Panc1 (cell line): ENCODE results near the gene JUND. TPM values are rescaled to one million over a fixed set of nuclear protein-coding genes. Genes with fewer than 3 reads are reported as not detected.

Experiments
- ATAC-seq: fragments of 200-7000 bp; cut with Tn5 transposase; 2 replicates; pipeline ENCODE4 v1.9.1; 2020; ENCODE audit warnings: mild to moderate bottlenecking, moderate library complexity
- BruUV-seq: library from RNA; stranded (reverse); fragments of 400-500 nt; replicated peaks from 2 replicates; lab custom pipeline; 2021; lab: Mats Ljungman, UMichigan
- CTCF ChIA-PET: fragments of 300-600 bp; sonication (Branson Sonifier 250); formaldehyde crosslinking; loops from one replicate; lab custom pipeline; 2022; ENCODE audit warnings: antibody characterized with exemption; lab: Charles Lee
- POLR2A ChIA-PET: fragments of 300-600 bp; sonication (Branson Sonifier 250); formaldehyde crosslinking; loops from one replicate; lab custom pipeline; 2022; ENCODE audit warnings: antibody characterized with exemption; lab: Charles Lee
- DNase-seq: peaks from one replicate; pipeline ENCODE4 v3.0.0-alpha.2; 2010; ENCODE audit warnings: low read depth, low spot score
- H3K27ac ChIP-seq: 2 replicates; pipeline ENCODE4 v1.5.1; 2011; ENCODE audit warnings: mild to moderate bottlenecking, low read length, inconsistent platforms
- H3K27me3 ChIP-seq: fragments of 200-500 bp; sonication (Bioruptor generic); 2 replicates; pipeline ENCODE4 v1.6.0; 2014; ENCODE audit warnings: low read length, inconsistent platforms; ENCODE audit not compliant: control insufficient read depth, insufficient read depth
- H3K36me3 ChIP-seq: fragments of 200-500 bp; sonication (Bioruptor generic); 2 replicates; pipeline ENCODE4 v1.5.1; 2014; ENCODE audit warnings: inconsistent platforms, mild to moderate bottlenecking, low read length, moderate library complexity; ENCODE audit not compliant: control insufficient read depth, insufficient read depth
- H3K4me1 ChIP-seq: 2 replicates; pipeline ENCODE4 v1.5.1; 2011; ENCODE audit warnings: inconsistent platforms, mild to moderate bottlenecking, low read length, moderate library complexity; ENCODE audit not compliant: control insufficient read depth, insufficient read depth
- H3K4me3 ChIP-seq, 2 experiments: 2 replicates each; pipeline ENCODE4 v1.5.1; 2011 to 2012; ENCODE audit warnings: low read depth in 2 of 2, low read length in 2 of 2, mild to moderate bottlenecking in 2 of 2, inconsistent platforms in 1 of 2, moderate library complexity in 1 of 2
- H3K9me3 ChIP-seq: fragments of 200-500 bp; sonication (Bioruptor generic); 2 replicates; pipeline ENCODE4 v1.5.1; 2014; ENCODE audit warnings: low read depth, mild to moderate bottlenecking, inconsistent platforms, low read length, moderate library complexity; ENCODE audit not compliant: control insufficient read depth, insufficient read depth
- POLR2AphosphoS5 ChIP-seq: IDR thresholded peaks from 2 replicates; pipeline ENCODE4 v1.6.1; 2012; ENCODE audit warnings: mild to moderate bottlenecking, low read depth, low read length, moderate library complexity
- SIN3A ChIP-seq: IDR thresholded peaks from 2 replicates; pipeline ENCODE4 v1.6.1; 2012; ENCODE audit warnings: low read depth, mild to moderate bottlenecking, low read length, moderate library complexity, borderline replicate concordance; ENCODE audit not compliant: insufficient read depth
- TCF7L2 ChIP-seq: IDR thresholded peaks from 2 replicates; pipeline ENCODE4 v1.6.1; 2011; ENCODE audit warnings: mild to moderate bottlenecking, low read depth, low read length, inconsistent platforms
- in situ Hi-C: cut with HindIII; loops from 2 replicates; pipeline ENCODE4 v1.10.0; 2016; ENCODE audit warnings: low sequenced_read_pairs, low pct_unique_long_range_greater_than_20kb
- intact Hi-C: fragments of 100-400 bp; cut with micrococcal nuclease; formaldehyde crosslinking; loops from one replicate; pipeline ENCODE4 v1.10.0; 2022; ENCODE audit not compliant: unreplicated experiment
- total RNA-seq: library from RNA; stranded (reverse); gene quantifications from one replicate; pipeline ENCODE4 v1.2.1, GENCODE V29; 2021; ENCODE audit not compliant: unreplicated experiment
- TF ChIP-seq, protein P1 (sequence below), 2 experiments: IDR thresholded peaks; 2 replicates each; pipeline ENCODE4 v1.6.1; 2011 to 2012; ENCODE audit warnings: low read depth in 2 of 2, control low read depth in 1 of 2, low read length in 1 of 2, mild to moderate bottlenecking in 1 of 2, moderate library complexity in 1 of 2; ENCODE audit not compliant: insufficient read depth in 1 of 2
- TF ChIP-seq, protein P2 (sequence below): fragments of 450-650 bp; IDR thresholded peaks from 2 replicates; pipeline ENCODE4 v1.5.1; 2017; ENCODE audit warnings: mild to moderate bottlenecking

Gene JUND
- total RNA-seq, 1 experiment from 2014 or later = 130 TPM

DNA sequence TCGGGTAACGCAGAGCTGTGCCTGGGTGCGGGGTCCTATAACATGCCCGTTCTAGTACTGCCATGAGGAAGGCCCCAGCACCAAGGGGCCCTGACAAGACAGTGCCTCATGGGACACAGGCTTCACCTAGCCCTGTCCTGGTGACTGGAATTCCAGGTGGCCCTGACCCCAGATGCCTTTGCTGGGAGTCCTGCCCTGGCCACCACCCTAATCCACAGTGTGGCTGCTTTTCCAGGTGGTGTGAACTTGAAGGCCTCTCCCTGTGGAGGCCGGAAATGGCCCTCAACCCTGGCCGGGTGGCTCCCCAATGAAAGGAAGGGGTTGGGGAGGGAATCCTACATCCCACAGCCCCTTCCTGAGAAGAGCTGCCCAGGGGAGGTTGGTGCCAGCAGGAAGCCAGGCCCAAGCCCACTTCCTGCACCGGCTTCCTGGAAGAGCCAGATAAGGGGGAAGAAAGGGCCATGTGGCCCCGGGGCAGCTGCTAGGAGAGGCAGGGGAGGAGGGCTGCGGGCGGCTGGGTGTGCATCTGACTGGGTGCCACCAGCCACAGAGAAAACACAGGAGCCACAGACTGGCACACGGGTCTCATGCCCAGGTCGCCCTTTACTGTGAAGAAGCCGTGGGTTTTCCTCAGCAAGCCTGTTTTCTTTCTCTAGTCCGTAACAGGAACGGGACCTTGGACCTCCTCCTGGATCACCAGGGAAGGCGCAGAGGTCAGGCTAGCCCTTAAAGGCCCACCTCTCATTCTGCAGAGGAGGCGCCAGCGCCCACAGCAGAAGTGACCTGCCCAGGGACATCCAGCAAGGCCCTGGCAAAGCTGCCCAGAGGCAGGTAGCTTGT, 36.8 kb upstream of the JUND start:
- no peak overlapping the region for H3K4me3 ChIP-seq
- no peaks in the 10 kb centered on the region for H3K9me3 ChIP-seq
- in situ Hi-C loops (no loop called here), intact Hi-C loops (no loop called here)
- TF ChIP-seq TCF7L2 (no peak), POLR2AphosphoS5 (no peak), SIN3A (no peak)
- TF ChIP-seq, protein P1, sequence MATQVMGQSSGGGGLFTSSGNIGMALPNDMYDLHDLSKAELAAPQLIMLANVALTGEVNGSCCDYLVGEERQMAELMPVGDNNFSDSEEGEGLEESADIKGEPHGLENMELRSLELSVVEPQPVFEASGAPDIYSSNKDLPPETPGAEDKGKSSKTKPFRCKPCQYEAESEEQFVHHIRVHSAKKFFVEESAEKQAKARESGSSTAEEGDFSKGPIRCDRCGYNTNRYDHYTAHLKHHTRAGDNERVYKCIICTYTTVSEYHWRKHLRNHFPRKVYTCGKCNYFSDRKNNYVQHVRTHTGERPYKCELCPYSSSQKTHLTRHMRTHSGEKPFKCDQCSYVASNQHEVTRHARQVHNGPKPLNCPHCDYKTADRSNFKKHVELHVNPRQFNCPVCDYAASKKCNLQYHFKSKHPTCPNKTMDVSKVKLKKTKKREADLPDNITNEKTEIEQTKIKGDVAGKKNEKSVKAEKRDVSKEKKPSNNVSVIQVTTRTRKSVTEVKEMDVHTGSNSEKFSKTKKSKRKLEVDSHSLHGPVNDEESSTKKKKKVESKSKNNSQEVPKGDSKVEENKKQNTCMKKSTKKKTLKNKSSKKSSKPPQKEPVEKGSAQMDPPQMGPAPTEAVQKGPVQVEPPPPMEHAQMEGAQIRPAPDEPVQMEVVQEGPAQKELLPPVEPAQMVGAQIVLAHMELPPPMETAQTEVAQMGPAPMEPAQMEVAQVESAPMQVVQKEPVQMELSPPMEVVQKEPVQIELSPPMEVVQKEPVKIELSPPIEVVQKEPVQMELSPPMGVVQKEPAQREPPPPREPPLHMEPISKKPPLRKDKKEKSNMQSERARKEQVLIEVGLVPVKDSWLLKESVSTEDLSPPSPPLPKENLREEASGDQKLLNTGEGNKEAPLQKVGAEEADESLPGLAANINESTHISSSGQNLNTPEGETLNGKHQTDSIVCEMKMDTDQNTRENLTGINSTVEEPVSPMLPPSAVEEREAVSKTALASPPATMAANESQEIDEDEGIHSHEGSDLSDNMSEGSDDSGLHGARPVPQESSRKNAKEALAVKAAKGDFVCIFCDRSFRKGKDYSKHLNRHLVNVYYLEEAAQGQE (IDR thresholded peaks at IDR 0.05; ENCODE audit: insufficient read depth in 1 of 2, low read depth in 2 of 2, low read length in 1 of 2) = no peak
- TF ChIP-seq, protein P2, sequence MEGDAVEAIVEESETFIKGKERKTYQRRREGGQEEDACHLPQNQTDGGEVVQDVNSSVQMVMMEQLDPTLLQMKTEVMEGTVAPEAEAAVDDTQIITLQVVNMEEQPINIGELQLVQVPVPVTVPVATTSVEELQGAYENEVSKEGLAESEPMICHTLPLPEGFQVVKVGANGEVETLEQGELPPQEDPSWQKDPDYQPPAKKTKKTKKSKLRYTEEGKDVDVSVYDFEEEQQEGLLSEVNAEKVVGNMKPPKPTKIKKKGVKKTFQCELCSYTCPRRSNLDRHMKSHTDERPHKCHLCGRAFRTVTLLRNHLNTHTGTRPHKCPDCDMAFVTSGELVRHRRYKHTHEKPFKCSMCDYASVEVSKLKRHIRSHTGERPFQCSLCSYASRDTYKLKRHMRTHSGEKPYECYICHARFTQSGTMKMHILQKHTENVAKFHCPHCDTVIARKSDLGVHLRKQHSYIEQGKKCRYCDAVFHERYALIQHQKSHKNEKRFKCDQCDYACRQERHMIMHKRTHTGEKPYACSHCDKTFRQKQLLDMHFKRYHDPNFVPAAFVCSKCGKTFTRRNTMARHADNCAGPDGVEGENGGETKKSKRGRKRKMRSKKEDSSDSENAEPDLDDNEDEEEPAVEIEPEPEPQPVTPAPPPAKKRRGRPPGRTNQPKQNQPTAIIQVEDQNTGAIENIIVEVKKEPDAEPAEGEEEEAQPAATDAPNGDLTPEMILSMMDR = no peak
- no peak for DNase-seq
- H3K27ac ChIP-seq = no peak overlapping the region
- ChIA-PET POLR2A (interaction anchor here (0.5 kb wide), 1 partner anchor 390 kb away, joined by 5 read pairs; no protein-coding TSS in a partner anchor), CTCF (no interaction called here)
- no peaks in the 10 kb centered on the region; the same call in 1 of the 2 replicates for H3K36me3 ChIP-seq
- H3K27me3 ChIP-seq = no peaks in the 10 kb centered on the region
- peaks cover 16% of the 10 kb centered on the region; the same call in 1 of the 2 replicates for H3K4me1 ChIP-seq
- BruUV-seq = no TSS peak
- no peak for ATAC-seq

DNA sequence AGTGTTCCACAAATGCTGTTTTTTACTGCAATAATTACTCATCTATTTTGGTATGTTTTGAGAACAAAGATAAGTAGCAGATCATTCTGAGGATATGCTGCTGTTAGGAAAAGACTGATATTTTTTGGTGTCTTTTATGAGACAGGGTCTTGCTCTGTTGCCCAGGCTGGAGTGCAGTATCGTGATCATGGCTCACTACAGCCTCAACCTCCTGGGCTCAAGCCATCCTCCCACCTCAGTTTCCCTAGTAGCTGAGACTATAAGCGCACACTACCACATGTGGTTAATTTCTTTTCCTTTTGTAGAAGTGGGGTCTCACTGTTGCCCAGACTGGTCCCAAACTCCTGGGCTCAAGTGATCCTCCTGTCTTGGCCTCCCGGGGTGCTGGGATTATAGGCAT, 32.0 kb upstream of the JUND start:
- peaks cover 13% of the 10 kb centered on the region; the same call in 1 of the 2 replicates for H3K4me1 ChIP-seq
- no TSS peak for BruUV-seq
- H3K27ac ChIP-seq = no peak overlapping the region
- H3K36me3 ChIP-seq = no peaks in the 10 kb centered on the region
- in situ Hi-C loops (no loop called here), intact Hi-C loops (no loop called here)
- no peaks in the 10 kb centered on the region for H3K9me3 ChIP-seq
- ATAC-seq (no peak), DNase-seq (no peak)
- no peaks in the 10 kb centered on the region for H3K27me3 ChIP-seq
- ChIA-PET CTCF (no interaction called here), POLR2A (no interaction called here)
- TF ChIP-seq, protein P2 = no peak
- H3K4me3 ChIP-seq = no peak overlapping the region
